ENCODE measurements around the gene VEGFD.

VEGFD gene

DNA sequence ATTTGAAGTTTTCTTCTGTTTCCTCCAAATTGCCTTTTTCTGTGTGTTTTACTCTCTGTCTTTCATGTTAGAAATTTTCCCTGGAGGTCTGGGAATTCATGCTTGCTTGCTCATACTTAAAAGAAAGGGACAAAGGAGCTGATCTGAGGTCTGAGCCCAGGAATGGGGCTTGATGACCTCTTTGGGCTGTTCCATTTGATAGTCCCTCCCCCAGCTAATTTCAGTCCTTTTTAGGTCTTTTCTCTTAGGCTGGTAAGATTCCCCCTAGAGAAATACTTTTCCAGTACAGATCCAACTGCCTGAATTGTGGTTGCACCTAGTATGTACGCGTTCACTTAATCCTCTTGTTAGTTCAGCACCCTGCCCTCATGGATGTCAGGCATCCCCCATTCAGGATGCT is 43.3 kb downstream of the VEGFD start:
- DNase-seq, result no peak
- Histone ChIP-seq H3K27ac (ENCODE audit: insufficient read depth, low read length, poor library complexity, severe bottlenecking) (no peak overlapping the region), H3K27me3 (replicated peaks; ENCODE audit: control insufficient read depth, insufficient read depth, low read length, poor library complexity, severe bottlenecking) (no peaks in the 10 kb centered on the region), H3K4me1 (ENCODE audit: control insufficient read depth, insufficient read depth, low read length, poor library complexity, severe bottlenecking) (no peaks in the 10 kb centered on the region), H3K36me3 (ENCODE audit: control insufficient read depth, insufficient read depth, low read length) (no peaks in the 10 kb centered on the region), H3K9me3 (ENCODE audit: control insufficient read depth, low read length) (no peaks in the 10 kb centered on the region), H3K4me3 (ENCODE audit: insufficient read depth, low read depth, low read length, poor library complexity, severe bottlenecking) (no peak overlapping the region)

DNA sequence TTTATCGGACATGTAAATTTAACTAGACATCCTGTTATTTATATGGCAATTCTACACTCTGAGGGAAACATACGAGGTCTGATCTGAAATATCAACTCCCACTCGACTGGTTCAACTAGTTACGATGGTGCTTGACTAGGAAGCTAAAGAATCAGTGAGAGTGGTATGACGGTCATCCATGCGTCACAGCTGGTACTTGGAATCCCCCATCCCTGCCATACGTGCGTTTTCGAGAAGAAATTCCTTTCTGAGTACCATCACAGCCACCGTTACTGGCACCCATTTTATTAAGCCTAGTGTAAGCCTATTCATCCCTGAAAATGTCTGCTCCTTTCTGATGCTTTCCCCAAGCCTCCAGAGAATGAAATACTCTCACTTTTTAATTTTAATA is 48.2 kb downstream of the VEGFD start:
- H3K9me3 ChIP-seq (ENCODE audit: control insufficient read depth, low read length), result no peaks in the 10 kb centered on the region
- H3K36me3 ChIP-seq (ENCODE audit: control insufficient read depth, insufficient read depth, low read length), result no peaks in the 10 kb centered on the region
- DNase-seq, result peak; percentile 43 to 61 (median 44)
- H3K4me3 ChIP-seq (ENCODE audit: insufficient read depth, low read depth, low read length, poor library complexity, severe bottlenecking), result peak overlapping the region; percentile 44
- H3K27me3 ChIP-seq (replicated peaks; ENCODE audit: control insufficient read depth, insufficient read depth, low read length, poor library complexity, severe bottlenecking), result no peaks in the 10 kb centered on the region
- peak overlapping the region; percentile 86 for H3K27ac ChIP-seq (ENCODE audit: insufficient read depth, low read length, poor library complexity, severe bottlenecking)
- H3K4me1 ChIP-seq (ENCODE audit: control insufficient read depth, insufficient read depth, low read length, poor library complexity, severe bottlenecking), result peaks cover 3% of the 10 kb centered on the region

DNA sequence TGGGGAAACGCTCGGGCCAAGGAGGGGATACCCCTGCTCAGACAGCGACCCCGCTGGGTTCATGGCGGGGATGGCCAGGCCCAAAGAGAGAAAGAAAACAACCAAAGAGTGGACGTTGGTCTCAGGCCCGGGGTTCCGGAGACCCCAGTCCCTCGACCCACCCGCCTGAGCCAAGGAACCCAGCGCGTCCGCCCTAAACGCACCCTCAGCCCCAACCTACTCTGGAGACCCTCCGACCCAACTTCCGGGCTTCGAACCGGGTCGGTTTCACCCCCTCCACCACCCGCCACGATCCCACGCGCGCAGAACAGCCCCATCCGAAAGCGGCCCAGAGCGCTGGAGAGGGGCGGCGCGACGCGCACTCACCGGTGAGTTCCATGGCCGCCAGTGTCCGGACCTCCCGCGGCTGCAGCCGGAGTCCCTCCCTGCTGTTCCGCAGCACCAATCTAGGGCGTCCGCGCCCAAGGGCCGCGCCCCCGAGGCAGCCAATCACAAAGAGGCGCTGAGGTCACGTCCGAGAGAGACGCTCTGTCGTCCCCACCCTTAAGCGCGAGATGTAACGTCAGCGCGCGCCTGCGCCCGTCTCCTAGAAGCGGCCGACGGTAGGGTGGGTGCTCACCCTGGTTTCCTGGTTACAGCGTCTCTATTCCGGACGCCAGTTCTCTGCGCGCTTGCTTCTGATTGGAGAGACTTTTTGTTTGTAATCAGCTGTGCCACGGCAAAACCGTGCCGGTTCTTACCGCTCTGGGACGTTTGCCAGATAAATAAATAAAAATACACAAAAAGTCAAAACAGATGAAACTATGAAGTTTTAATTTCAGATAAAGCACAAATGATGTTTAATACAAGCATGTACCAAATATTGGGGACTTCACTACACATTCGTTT is 48.8 kb downstream of the VEGFD start, which contains the start of gene PIGA:
Gene PIGA (minus strand): TSS at position 389 of the 888 bp plus-strand sequence. CDS start 3,593 bp downstream, outside the sequence.
- Histone ChIP-seq H3K27ac (ENCODE audit: insufficient read depth, low read length, poor library complexity, severe bottlenecking) (peak within 1 kb of the TSS; percentile 86), H3K36me3 (ENCODE audit: control insufficient read depth, insufficient read depth, low read length) (no peaks in the 10 kb centered on the region), H3K4me1 (ENCODE audit: control insufficient read depth, insufficient read depth, low read length, poor library complexity, severe bottlenecking) (peaks cover 3% of the 10 kb centered on the region), H3K4me3 (ENCODE audit: insufficient read depth, low read depth, low read length, poor library complexity, severe bottlenecking) (peak within 1 kb of the TSS; percentile 68), H3K27me3 (replicated peaks; ENCODE audit: control insufficient read depth, insufficient read depth, low read length, poor library complexity, severe bottlenecking) (no peaks in the 10 kb centered on the region), H3K9me3 (ENCODE audit: control insufficient read depth, low read length) (no peaks in the 10 kb centered on the region)
- DNase-seq, result peak; percentile 86 to 90 (median 89)

DNA sequence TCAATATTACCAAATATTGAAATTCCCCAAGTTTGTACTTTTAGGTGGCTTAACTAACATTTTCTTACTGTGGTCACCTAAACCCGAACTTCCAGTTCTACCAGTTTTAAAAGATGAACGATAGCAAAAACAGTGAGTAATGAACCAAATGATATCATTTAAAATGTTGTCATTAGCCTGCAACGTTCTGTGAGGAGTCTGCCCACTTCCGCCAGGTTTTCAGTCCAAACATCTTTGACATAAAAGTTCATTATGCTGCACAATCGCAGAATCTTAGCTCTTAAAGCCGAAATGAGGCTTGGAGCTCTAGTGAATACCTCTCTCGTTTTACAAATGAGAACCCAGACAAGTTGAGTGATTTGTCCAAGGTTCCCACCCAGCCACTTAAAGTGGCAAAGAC is 49.7 kb downstream of the VEGFD start:
- Histone ChIP-seq H3K9me3 (ENCODE audit: control insufficient read depth, low read length) (no peaks in the 10 kb centered on the region), H3K4me1 (ENCODE audit: control insufficient read depth, insufficient read depth, low read length, poor library complexity, severe bottlenecking) (peaks cover 3% of the 10 kb centered on the region), H3K36me3 (ENCODE audit: control insufficient read depth, insufficient read depth, low read length) (no peaks in the 10 kb centered on the region), H3K27ac (ENCODE audit: insufficient read depth, low read length, poor library complexity, severe bottlenecking) (peak overlapping the region; percentile 86), H3K4me3 (ENCODE audit: insufficient read depth, low read depth, low read length, poor library complexity, severe bottlenecking) (peak overlapping the region; percentile 68), H3K27me3 (replicated peaks; ENCODE audit: control insufficient read depth, insufficient read depth, low read length, poor library complexity, severe bottlenecking) (no peaks in the 10 kb centered on the region)
- DNase-seq, result peak in 1 of 3 donors; percentile 1

DNA sequence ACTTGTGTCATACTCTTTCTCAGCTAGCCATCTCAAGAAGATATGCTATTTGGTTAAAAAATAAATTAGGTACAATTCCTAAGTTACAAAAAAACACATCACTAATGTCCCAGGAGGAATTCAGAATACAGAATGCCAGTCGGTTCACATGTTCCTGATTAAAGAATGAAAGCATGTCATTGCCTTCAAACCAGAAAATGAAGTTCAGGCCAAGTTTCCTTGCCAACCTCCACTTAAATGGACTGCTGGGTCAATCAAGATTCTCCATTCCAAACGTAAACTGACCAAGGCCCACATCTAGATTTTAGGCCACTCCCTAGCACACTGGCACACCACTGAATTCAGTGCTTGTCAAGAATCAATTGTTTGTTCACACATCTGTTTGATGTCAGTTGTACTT is 55.4 kb downstream of the VEGFD start:
- Histone ChIP-seq H3K4me1 (ENCODE audit: control insufficient read depth, insufficient read depth, low read length, poor library complexity, severe bottlenecking) (peaks cover under 1% of the 10 kb centered on the region), H3K36me3 (ENCODE audit: control insufficient read depth, insufficient read depth, low read length) (peaks cover 4% of the 10 kb centered on the region), H3K27me3 (replicated peaks; ENCODE audit: control insufficient read depth, insufficient read depth, low read length, poor library complexity, severe bottlenecking) (no peaks in the 10 kb centered on the region), H3K27ac (ENCODE audit: insufficient read depth, low read length, poor library complexity, severe bottlenecking) (no peak overlapping the region), H3K9me3 (ENCODE audit: control insufficient read depth, low read length) (no peaks in the 10 kb centered on the region), H3K4me3 (ENCODE audit: insufficient read depth, low read depth, low read length, poor library complexity, severe bottlenecking) (no peak overlapping the region)
- no peak for DNase-seq

DNA sequence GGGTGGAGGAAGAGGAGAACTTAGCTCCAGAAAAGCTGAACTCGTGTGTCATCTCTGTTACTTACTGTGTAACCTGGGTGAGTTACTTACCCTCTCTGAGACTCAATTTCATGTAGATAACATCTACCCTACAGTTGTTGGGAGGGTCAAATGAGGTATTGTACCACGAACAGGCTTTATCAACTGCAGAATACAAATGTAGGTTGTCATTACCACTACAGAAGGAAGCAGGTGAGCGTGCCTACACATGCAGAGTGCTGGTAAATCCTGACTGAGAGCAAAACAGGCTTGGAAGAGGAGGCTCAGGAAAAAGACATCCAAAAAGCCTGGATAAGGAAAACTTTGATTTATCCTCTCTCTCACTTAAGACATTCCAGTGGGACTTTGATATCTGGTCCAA is 56.1 kb downstream of the VEGFD start:
- H3K36me3 ChIP-seq (ENCODE audit: control insufficient read depth, insufficient read depth, low read length), result peaks cover 4% of the 10 kb centered on the region
- no peaks in the 10 kb centered on the region for H3K4me1 ChIP-seq (ENCODE audit: control insufficient read depth, insufficient read depth, low read length, poor library complexity, severe bottlenecking)
- no peaks in the 10 kb centered on the region for H3K27me3 ChIP-seq (replicated peaks; ENCODE audit: control insufficient read depth, insufficient read depth, low read length, poor library complexity, severe bottlenecking)
- H3K4me3 ChIP-seq (ENCODE audit: insufficient read depth, low read depth, low read length, poor library complexity, severe bottlenecking), result no peak overlapping the region
- no peak for DNase-seq
- no peaks in the 10 kb centered on the region for H3K9me3 ChIP-seq (ENCODE audit: control insufficient read depth, low read length)
- no peak overlapping the region for H3K27ac ChIP-seq (ENCODE audit: insufficient read depth, low read length, poor library complexity, severe bottlenecking)

DNA sequence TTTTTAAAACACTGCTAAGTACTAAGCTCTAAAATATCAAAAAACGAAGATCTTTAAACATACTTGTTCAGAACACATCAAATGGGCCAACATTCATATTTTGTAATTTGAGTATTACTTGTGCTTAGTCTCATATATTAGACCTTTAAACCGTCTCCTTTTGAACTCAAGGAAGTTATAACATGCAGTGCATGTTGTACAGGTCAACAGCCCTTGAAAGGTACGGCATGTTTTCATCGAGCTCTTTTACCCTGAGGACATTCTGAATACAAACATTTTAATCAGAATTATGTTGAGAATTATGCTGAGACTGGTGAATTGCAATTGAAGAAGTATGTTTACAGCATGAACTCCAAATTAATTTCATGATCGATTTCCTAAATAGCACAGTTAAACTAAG is 61.7 kb downstream of the VEGFD start:
- H3K27me3 ChIP-seq (replicated peaks; ENCODE audit: control insufficient read depth, insufficient read depth, low read length, poor library complexity, severe bottlenecking), result no peaks in the 10 kb centered on the region
- peaks cover 1% of the 10 kb centered on the region for H3K36me3 ChIP-seq (ENCODE audit: control insufficient read depth, insufficient read depth, low read length)
- H3K9me3 ChIP-seq (ENCODE audit: control insufficient read depth, low read length), result no peaks in the 10 kb centered on the region
- no peaks in the 10 kb centered on the region for H3K4me1 ChIP-seq (ENCODE audit: control insufficient read depth, insufficient read depth, low read length, poor library complexity, severe bottlenecking)
- no peak overlapping the region for H3K4me3 ChIP-seq (ENCODE audit: insufficient read depth, low read depth, low read length, poor library complexity, severe bottlenecking)
- no peak overlapping the region for H3K27ac ChIP-seq (ENCODE audit: insufficient read depth, low read length, poor library complexity, severe bottlenecking)
- DNase-seq, result no peak

DNA sequence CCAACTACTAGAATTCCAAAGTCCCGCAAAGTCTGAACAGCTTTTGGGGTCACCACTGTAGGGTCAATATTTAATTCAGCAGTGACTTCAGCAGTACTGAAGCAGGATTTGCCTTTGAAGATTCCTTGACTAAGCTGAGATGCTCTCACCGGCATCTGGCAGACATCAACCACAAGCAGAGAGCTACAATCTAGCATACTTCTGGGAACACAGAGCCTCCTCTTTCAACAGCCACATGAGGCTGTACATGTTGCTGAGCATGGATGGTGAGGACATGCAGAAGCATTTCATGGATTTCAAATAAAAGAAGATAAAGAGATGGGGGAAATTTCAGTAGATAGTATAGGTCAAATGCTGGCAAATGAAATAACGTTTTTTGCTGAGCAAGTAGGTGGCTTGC is 62.1 kb downstream of the VEGFD start:
- Histone ChIP-seq H3K4me3 (ENCODE audit: insufficient read depth, low read depth, low read length, poor library complexity, severe bottlenecking) (no peak overlapping the region), H3K36me3 (ENCODE audit: control insufficient read depth, insufficient read depth, low read length) (no peaks in the 10 kb centered on the region), H3K9me3 (ENCODE audit: control insufficient read depth, low read length) (no peaks in the 10 kb centered on the region), H3K27ac (ENCODE audit: insufficient read depth, low read length, poor library complexity, severe bottlenecking) (no peak overlapping the region), H3K4me1 (ENCODE audit: control insufficient read depth, insufficient read depth, low read length, poor library complexity, severe bottlenecking) (no peaks in the 10 kb centered on the region), H3K27me3 (replicated peaks; ENCODE audit: control insufficient read depth, insufficient read depth, low read length, poor library complexity, severe bottlenecking) (no peaks in the 10 kb centered on the region)
- DNase-seq, result no peak

DNA sequence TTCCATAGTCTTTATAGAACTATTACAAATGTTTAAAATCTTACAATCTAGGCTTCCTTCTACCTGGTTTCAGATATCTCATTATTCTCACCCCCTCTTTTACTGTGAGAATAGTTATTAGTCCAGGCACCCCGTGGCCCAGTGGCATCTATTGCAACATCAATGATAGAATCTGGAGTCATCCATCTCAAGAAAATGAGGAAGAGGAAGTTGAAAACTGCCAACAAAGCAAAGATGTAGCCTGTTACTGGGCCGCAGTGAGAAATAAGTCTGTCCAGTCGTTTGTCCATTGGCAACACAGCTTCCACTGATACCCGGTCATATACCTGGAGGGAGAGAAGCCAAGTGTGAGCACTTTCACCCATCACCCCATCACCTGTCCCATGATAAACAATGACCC is 62.8 kb downstream of the VEGFD start:
- Histone ChIP-seq H3K27me3 (replicated peaks; ENCODE audit: control insufficient read depth, insufficient read depth, low read length, poor library complexity, severe bottlenecking) (no peaks in the 10 kb centered on the region), H3K36me3 (ENCODE audit: control insufficient read depth, insufficient read depth, low read length) (no peaks in the 10 kb centered on the region), H3K4me3 (ENCODE audit: insufficient read depth, low read depth, low read length, poor library complexity, severe bottlenecking) (no peak overlapping the region), H3K27ac (ENCODE audit: insufficient read depth, low read length, poor library complexity, severe bottlenecking) (no peak overlapping the region), H3K4me1 (ENCODE audit: control insufficient read depth, insufficient read depth, low read length, poor library complexity, severe bottlenecking) (no peaks in the 10 kb centered on the region), H3K9me3 (ENCODE audit: control insufficient read depth, low read length) (no peaks in the 10 kb centered on the region)
- no peak for DNase-seq

DNA sequence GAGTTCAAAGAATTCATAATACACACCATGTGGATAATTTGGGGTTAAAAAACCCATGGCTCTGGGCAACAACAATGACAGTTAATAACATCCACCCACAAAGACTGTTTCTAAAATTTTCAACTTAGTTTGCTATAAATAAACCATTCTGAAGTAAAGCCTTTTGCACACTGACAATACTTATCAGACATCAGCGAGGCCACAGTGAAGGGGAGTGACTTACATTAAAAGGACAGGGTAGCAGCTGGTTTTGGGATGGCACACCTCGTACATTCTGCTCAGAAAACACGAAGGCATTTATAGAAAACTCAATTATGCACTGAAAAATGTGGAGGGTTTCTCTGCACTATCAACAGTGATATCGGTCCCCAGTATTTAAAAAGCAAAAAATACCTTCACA is 63.9 kb downstream of the VEGFD start:
- H3K4me1 ChIP-seq (ENCODE audit: control insufficient read depth, insufficient read depth, low read length, poor library complexity, severe bottlenecking), result no peaks in the 10 kb centered on the region
- no peaks in the 10 kb centered on the region for H3K36me3 ChIP-seq (ENCODE audit: control insufficient read depth, insufficient read depth, low read length)
- H3K9me3 ChIP-seq (ENCODE audit: control insufficient read depth, low read length), result no peaks in the 10 kb centered on the region
- H3K27me3 ChIP-seq (replicated peaks; ENCODE audit: control insufficient read depth, insufficient read depth, low read length, poor library complexity, severe bottlenecking), result no peaks in the 10 kb centered on the region
- no peak for DNase-seq
- H3K27ac ChIP-seq (ENCODE audit: insufficient read depth, low read length, poor library complexity, severe bottlenecking), result no peak overlapping the region
- H3K4me3 ChIP-seq (ENCODE audit: insufficient read depth, low read depth, low read length, poor library complexity, severe bottlenecking), result no peak overlapping the region
